GM18909 (cell line): ENCODE data around the gene IL21R.

Experiments used
- ATAC-seq: cut with Tn5 transposase; IDR thresholded peaks from one replicate; pipeline ENCODE4 v1.9.1; 2021; ENCODE audit warnings: mild to moderate bottlenecking; ENCODE audit not compliant: unreplicated experiment, poor library complexity

IL21R gene

GRCh38 chr16:27480761-27481160, 78.8 kb downstream of the IL21R start:
- no peak for ATAC-seq

GRCh38 chr16:27481282-27481934, 79.4 kb downstream of the IL21R start:
- ATAC-seq: no peak

GRCh38 chr16:27482397-27483087, 80.6 kb downstream of the IL21R start:
- ATAC-seq: no peak

GRCh38 chr16:27483088-27483437, 81.1 kb downstream of the IL21R start:
- no peak for ATAC-seq

GRCh38 chr16:27483624-27484023, 81.7 kb downstream of the IL21R start:
- ATAC-seq: no peak

- no peak for ATAC-seq
Measured at GRCh38 chr16:27485126-27485525, 83.2 kb downstream of the IL21R start.

- no peak for ATAC-seq
Measured at GRCh38 chr16:27485811-27486210, 83.8 kb downstream of the IL21R start.

GRCh38 chr16:27486344-27486743, 84.4 kb downstream of the IL21R start:
- ATAC-seq: no peak

GRCh38 chr16:27486760-27487159, 84.8 kb downstream of the IL21R start:
- no peak for ATAC-seq

GRCh38 chr16:27489421-27489820, 87.4 kb downstream of the IL21R start:
- no peak for ATAC-seq

- ATAC-seq: no peak
Measured at GRCh38 chr16:27489906-27490305, 87.9 kb downstream of the IL21R start.

- ATAC-seq: no peak
Measured at GRCh38 chr16:27491894-27492587, 90.1 kb downstream of the IL21R start.

GRCh38 chr16:27492588-27492979, 90.6 kb downstream of the IL21R start:
- no peak for ATAC-seq

- no peak for ATAC-seq
Measured at GRCh38 chr16:27495191-27495590, 93.2 kb downstream of the IL21R start.

- ATAC-seq: no peak
Measured at GRCh38 chr16:27498031-27498825, 96.3 kb downstream of the IL21R start.

- no peak for ATAC-seq
Measured at GRCh38 chr16:27498916-27499658, 97.1 kb downstream of the IL21R start.

GRCh38 chr16:27499659-27500055, 97.7 kb downstream of the IL21R start:
- no peak for ATAC-seq

GRCh38 chr16:27500801-27501200, 98.8 kb downstream of the IL21R start:
- ATAC-seq: no peak
